ENCODE data around the gene SUN5.

DNA sequence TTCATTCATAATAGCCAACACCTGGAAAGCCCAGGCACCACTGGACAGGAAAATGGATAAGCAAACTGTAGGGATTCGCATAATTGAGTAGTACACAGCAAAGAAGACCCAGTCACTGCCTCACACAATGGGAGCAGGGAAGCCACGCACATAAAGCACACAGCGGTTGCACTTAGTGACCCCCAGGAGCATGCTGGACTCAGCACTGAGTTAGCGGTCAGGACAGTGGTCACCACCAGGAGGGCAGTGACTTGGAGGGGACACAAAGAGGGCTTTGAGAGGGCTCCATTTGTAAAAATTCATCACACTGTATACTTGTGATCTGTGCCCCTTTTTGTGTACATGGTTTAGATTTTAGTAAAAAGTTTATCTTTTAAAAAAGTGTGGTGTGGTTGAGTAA is 47.1 kb upstream of the SUN5 start:
- TF ChIP-seq PHF8 (IDR thresholded peaks at IDR 0.05; ENCODE audit: borderline replicate concordance, low read depth) = no peak
- no peak for TF ChIP-seq EP300 (IDR thresholded peaks at IDR 0.05)
- TF ChIP-seq, protein P1, sequence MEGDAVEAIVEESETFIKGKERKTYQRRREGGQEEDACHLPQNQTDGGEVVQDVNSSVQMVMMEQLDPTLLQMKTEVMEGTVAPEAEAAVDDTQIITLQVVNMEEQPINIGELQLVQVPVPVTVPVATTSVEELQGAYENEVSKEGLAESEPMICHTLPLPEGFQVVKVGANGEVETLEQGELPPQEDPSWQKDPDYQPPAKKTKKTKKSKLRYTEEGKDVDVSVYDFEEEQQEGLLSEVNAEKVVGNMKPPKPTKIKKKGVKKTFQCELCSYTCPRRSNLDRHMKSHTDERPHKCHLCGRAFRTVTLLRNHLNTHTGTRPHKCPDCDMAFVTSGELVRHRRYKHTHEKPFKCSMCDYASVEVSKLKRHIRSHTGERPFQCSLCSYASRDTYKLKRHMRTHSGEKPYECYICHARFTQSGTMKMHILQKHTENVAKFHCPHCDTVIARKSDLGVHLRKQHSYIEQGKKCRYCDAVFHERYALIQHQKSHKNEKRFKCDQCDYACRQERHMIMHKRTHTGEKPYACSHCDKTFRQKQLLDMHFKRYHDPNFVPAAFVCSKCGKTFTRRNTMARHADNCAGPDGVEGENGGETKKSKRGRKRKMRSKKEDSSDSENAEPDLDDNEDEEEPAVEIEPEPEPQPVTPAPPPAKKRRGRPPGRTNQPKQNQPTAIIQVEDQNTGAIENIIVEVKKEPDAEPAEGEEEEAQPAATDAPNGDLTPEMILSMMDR (IDR thresholded peaks at IDR 0.05) = no peak
- TF ChIP-seq CHD4 (IDR thresholded peaks at IDR 0.05; ENCODE audit: borderline replicate concordance) = no peak
- TF ChIP-seq, protein P2, sequence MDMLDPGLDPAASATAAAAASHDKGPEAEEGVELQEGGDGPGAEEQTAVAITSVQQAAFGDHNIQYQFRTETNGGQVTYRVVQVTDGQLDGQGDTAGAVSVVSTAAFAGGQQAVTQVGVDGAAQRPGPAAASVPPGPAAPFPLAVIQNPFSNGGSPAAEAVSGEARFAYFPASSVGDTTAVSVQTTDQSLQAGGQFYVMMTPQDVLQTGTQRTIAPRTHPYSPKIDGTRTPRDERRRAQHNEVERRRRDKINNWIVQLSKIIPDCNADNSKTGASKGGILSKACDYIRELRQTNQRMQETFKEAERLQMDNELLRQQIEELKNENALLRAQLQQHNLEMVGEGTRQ (IDR thresholded peaks at IDR 0.05) = no peak
- TF ChIP-seq SMC3 (IDR thresholded peaks at IDR 0.05) = no peak
- no peak for TF ChIP-seq MYC (IDR thresholded peaks at IDR 0.05; ENCODE audit: borderline replicate concordance, low read length)
- TF ChIP-seq BHLHE40 (IDR thresholded peaks at IDR 0.05; ENCODE audit: low read depth, low read length) = no peak
- TF ChIP-seq JUNB (IDR thresholded peaks at IDR 0.05) = no peak

Data from A549 (cell line).